ENCODE data around the gene GNB1.

DNA sequence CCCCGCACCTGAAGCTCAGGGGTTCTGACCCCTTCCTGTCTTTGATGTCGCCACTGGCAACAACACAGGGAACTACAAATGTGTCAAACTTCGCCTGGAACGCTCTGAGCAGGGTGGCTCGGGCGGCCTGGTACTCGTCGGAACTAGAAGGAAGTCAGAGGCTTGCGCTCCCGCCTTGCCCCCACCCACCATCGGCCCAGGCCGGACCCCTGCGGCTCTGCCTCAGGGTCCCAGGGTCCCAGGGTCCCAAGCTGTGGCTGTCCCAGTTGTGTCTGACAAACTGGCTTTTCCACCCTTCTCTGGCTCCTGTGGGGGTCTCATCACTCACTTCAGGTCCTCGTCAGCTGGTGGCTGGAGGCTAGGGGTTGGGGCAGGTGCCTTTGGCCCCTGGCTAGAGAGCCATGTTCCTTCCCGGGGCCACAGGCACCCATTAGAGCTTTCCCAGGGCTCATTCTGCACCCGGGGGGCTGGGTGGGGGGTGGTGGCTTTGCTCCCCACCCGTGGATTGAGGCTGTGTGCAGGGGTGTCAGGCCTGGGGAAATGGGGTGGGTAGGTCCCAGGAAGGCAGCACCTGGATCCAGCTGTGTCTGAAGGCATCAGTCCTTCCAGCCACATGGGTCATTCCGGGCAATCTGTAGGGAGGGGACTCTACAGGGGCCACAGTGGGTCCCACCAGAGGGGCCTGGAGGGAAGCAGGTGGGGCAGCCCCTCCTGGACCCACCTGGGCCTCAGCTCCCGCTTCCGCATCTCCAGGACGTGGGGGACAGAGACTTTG lies 36.2 kb upstream of the GNB1 start:
- TF ChIP-seq CTCF (IDR thresholded peaks at IDR 0.05) (no peak), POLR2A (IDR thresholded peaks at IDR 0.05) (no peak)

All from adrenal gland (tissue), 5 donors.